Ovary (tissue), 9 donors: Measurements from ENCODE around the gene NID1. TPM values are rescaled to one million over a fixed set of nuclear protein-coding genes. Genes with fewer than 3 reads are reported as not detected.
A peak's percentile ranks its signal among the peaks of the same experiment; 100 is the strongest.

Experiments used
- DNase-seq, 5 donors: peaks; one replicate each; pipeline ENCODE4 v3.0.0-alpha.2; 2019 to 2020
- H3K27ac ChIP-seq, 2 donors: fragments of 200-600 bp; one replicate each; pipeline versions ENCODE4 v1.5.1 to v1.8.0; 2019 to 2022
- H3K27me3 ChIP-seq: fragments of 200-600 bp; one replicate; pipeline ENCODE4 v1.8.0; 2022
- H3K36me3 ChIP-seq: fragments of 200-600 bp; sonication (generic); one replicate; pipeline ENCODE4 v1.5.1; 2019
- H3K4me1 ChIP-seq: one replicate; pipeline ENCODE4 v1.8.1; 2013; ENCODE audit warnings: mild to moderate bottlenecking, moderate library complexity; ENCODE audit not compliant: insufficient read depth
- H3K4me3 ChIP-seq: fragments of 200-600 bp; sonication (generic); one replicate; pipeline ENCODE4 v1.5.1; 2017
- H3K9me3 ChIP-seq, 2 donors: fragments of 200-600 bp in 1 of 2; sonication (generic) in 1 of 2; one replicate each; pipeline versions ENCODE4 v1.5.1 to v1.8.1; 2013 to 2019; ENCODE audit warnings: mild to moderate bottlenecking in 1 of 2, moderate library complexity in 1 of 2
- EP300 ChIP-seq: sonication (generic); formaldehyde crosslinking; IDR thresholded peaks from one replicate; pipeline ENCODE4 v1.6.1; 2017; ENCODE audit warnings: antibody characterized with exemption
- POLR2A ChIP-seq: fragments of 450-650 bp; IDR thresholded peaks from one replicate; pipeline ENCODE4 v1.6.1; 2017; ENCODE audit warnings: antibody characterized with exemption, mild to moderate bottlenecking, moderate library complexity
- WGBS, 3 donors: extraction: QIAGEN DNeasy Blood & Tissue Kit in 1 of 3; methylation state at CpG; one replicate each; pipeline versions ENCODE4 v1.1.5 to v1.1.7; 2013 to 2017; 5-methylcytosine and 5-hydroxymethylcytosine counted together
- intact Hi-C, 4 donors: fragments of 100-400 bp; cut with DNase I; formaldehyde crosslinking; loops; one replicate each; pipeline versions ENCODE4 v1.11.0 to v1.15.1; 2022 to 2023
- polyA plus RNA-seq, 2 donors: library from polyadenylated mRNA; stranded (reverse); fragments of 200-250 nt in 1 of 2; fragments of 350-450 nt in 1 of 2; fragmentation: Illumina TruSeq in 1 of 2; extraction: RNeasy Lipid Tissue Mini Kit (QIAGEN cat#74804) in 1 of 2; gene quantifications; one replicate each; pipeline ENCODE4 v1.2.3, GENCODE V29; 2013 to 2014
- total RNA-seq, 7 donors: library from RNA; depleted of rRNA in 2 of 7; stranded (reverse); fragments of >200 nt in 2 of 7; fragmentation: NEBNext Ultra II Directional in 3 of 7; extraction: Animal tissue kit (Norgen Biotek cat#: 25700) in 3 of 7; gene quantifications; one replicate each; pipeline versions ENCODE4 v1.1.0 to v1.2.4, GENCODE V29; 2016 to 2023
- TF ChIP-seq, protein P1 (sequence below), 3 donors: fragments of 450-650 bp in 2 of 3; fragments of 200-600 bp in 1 of 3; IDR thresholded peaks; one replicate each; pipeline versions ENCODE4 v1.5.1 to v1.8.0; 2016 to 2022; ENCODE audit warnings: antibody characterized with exemption in 3 of 3, mild to moderate bottlenecking in 1 of 3
- donor health status: DM: no; HTN: no; CAD: no; lungs with moderate emphysema.
- donor health status: DM: no; HTN: no; CAD: no.
- donor health status: Bipolar disorder and iron deficiency.
- donor health status: DM: yes; HTN: yes; CAD: no.
- donor health status: DM: no; HTN: no; CAD: no.
- donor health status: DM: yes; HTN: yes; CAD: no.

NID1 gene
- total and polyA plus RNA-seq, 9 donors: 59.2 to 147 (median 76.4) TPM

DNA sequence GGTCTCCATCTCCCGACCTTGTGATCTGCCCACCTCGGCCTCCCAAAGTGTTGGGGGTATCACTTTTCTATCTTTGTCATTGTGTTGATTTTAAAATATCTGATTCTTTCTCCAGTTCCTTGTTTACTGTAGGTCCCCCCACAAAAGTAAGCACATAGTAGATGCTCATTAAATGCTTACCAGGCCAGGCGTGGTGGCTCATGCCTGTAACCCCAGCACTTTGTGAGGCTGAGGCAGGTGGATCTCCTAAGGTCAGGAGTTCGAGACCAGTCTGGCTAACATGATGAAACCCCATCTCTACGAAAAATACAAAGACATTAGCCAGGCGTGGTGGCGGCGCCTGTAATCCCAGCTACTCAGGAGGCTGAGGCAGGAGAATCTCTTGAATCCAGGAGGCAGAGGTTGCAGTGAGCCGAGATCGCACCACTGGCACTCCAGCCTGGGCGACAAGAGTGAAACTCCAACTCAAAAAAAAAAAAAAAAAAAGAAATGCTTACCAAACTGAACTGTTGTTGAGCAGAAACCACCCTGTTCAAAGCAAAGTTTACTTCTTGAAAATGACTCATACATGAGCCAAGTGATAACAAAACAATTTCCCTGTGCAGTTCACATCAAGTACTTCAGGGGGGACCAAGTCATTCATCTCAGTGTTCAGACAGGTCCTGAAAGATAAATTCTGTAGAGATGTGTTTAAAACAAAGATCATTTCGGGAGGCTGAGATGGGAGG is 24.3 kb upstream of the NID1 start:
- TF ChIP-seq POLR2A (no peak), EP300 (no peak)
- TF ChIP-seq, protein P1, sequence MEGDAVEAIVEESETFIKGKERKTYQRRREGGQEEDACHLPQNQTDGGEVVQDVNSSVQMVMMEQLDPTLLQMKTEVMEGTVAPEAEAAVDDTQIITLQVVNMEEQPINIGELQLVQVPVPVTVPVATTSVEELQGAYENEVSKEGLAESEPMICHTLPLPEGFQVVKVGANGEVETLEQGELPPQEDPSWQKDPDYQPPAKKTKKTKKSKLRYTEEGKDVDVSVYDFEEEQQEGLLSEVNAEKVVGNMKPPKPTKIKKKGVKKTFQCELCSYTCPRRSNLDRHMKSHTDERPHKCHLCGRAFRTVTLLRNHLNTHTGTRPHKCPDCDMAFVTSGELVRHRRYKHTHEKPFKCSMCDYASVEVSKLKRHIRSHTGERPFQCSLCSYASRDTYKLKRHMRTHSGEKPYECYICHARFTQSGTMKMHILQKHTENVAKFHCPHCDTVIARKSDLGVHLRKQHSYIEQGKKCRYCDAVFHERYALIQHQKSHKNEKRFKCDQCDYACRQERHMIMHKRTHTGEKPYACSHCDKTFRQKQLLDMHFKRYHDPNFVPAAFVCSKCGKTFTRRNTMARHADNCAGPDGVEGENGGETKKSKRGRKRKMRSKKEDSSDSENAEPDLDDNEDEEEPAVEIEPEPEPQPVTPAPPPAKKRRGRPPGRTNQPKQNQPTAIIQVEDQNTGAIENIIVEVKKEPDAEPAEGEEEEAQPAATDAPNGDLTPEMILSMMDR (IDR thresholded peaks at IDR 0.05): no peak
- Histone ChIP-seq H3K4me1 (peaks cover 4% of the 10 kb centered on the region), H3K36me3 (no peaks in the 10 kb centered on the region), H3K9me3 (no peaks in the 10 kb centered on the region), H3K27ac (no peak overlapping the region), H3K27me3 (no peaks in the 10 kb centered on the region), H3K4me3 (no peak overlapping the region)
- 69 to 79% (median 74%) methylated on average over 12 of the region's 12 CpGs for WGBS, 3 donors
- DNase-seq: no peak
- intact Hi-C loops: no loop called here

DNA sequence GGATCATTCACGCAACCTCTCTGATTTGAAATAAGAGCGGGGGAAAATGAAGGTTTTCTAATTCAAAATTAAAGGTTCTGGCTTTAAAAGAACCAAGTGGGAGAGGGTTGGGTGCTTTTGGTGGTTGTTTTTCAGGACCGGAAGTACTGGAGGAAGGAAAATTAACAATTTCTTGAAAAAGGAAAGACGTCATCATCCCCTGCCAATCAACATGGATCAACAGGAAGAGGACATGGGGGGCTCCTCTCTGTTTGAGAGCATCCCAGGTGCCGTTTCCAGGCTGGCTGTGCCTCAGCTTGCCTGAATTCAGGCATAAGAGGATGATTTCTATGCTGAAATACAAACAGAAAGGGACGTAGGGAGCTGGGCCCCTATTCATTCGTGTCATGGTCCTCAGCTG is 21.6 kb upstream of the NID1 start:
- intact Hi-C loops: no loop called here

DNA sequence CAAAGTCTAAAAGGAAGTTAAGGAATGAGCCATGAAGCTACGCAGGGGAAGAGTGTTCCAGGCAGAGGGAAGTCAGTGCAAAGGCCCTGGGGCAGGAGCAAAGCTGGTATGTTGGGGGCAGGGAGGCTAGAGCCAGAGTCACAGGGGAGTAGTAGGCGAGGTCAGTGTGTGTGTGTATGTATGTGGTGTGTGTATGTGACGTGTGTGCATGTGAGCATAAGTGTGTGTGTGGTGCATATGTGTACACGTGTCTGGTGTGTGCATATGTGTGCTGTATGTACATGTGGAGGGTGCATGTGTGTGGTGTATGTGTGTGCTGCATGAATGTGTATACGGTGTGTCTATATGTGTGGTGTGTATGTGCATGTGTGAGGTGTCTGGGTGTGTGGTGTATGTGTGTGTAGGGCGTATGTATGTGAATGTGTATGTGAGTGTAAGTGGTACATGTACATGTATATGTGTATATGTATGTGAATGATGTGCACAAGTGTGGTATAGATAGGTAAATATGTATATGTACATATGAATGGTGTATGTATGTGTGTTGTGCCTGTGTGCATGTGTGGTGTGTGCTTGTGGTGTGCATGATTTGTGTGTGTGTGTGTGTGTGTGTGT is 20.8 kb upstream of the NID1 start:
- 80 to 91% (median 85%) methylated on average over 6 of the region's 6 CpGs for WGBS, 3 donors
- intact Hi-C loops: no loop called here
- TF ChIP-seq, protein P1 (IDR thresholded peaks at IDR 0.05): no peak
- TF ChIP-seq POLR2A (no peak), EP300 (no peak)

More for the DNA sequence above, 21.6 kb upstream of the NID1 start:
- no peak for TF ChIP-seq EP300
- TF ChIP-seq POLR2A: no peak
- TF ChIP-seq, protein P1 (IDR thresholded peaks at IDR 0.05): no peak
- Histone ChIP-seq H3K4me1 (peaks cover 4% of the 10 kb centered on the region), H3K36me3 (no peaks in the 10 kb centered on the region), H3K27ac (no peak overlapping the region), H3K9me3 (no peaks in the 10 kb centered on the region), H3K4me3 (no peak overlapping the region), H3K27me3 (no peaks in the 10 kb centered on the region)
- 74 to 88% (median 85%) methylated on average over 7 of the region's 7 CpGs for WGBS, 3 donors
- no peak for DNase-seq

DNA sequence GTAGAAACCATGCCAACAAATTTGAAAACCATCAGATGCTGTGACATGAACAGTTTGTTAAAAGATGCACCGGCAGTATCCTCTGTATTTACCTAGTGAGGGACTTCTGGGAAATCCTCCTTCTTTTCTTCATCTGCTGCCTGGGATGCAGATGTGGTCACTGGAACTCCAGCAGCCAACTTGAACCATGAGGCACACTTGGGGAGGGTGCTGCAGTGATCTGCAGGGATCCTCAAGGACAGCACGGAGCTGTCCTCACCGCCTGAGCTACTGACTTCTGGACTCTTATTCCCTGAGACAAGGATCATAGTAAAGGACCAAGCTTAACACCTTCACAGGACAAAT is 19.5 kb upstream of the NID1 start:
- Histone ChIP-seq H3K4me3 (no peak overlapping the region), H3K4me1 (no peaks in the 10 kb centered on the region), H3K27me3 (no peaks in the 10 kb centered on the region), H3K27ac (peak overlapping the region in 1 of 2 donors; percentile 30), H3K9me3 (no peaks in the 10 kb centered on the region), H3K36me3 (no peaks in the 10 kb centered on the region)
- TF ChIP-seq EP300 (no peak), POLR2A (no peak)
- TF ChIP-seq, protein P1 (IDR thresholded peaks at IDR 0.05): no peak
- no peak for DNase-seq
- 80 to 91% (median 87%) methylated on average over 3 of the region's 3 CpGs for WGBS, 3 donors
- intact Hi-C loops: no loop called here

More for the DNA sequence above, 20.8 kb upstream of the NID1 start:
- no peaks in the 10 kb centered on the region for H3K36me3 ChIP-seq
- no peak for DNase-seq
- no peaks in the 10 kb centered on the region for H3K27me3 ChIP-seq
- H3K4me1 ChIP-seq: peaks cover 4% of the 10 kb centered on the region
- no peak overlapping the region for H3K4me3 ChIP-seq
- H3K9me3 ChIP-seq: no peaks in the 10 kb centered on the region
- no peak overlapping the region for H3K27ac ChIP-seq
